B cell (primary cell): ENCODE measurements around the gene SEC24A.

Experiments
- CTCF ChIP-seq: fragments of 200-600 bp; IDR thresholded peaks from one replicate; pipeline ENCODE4 v1.8.0; 2022; ENCODE audit warnings: antibody characterized with exemption, mild to moderate bottlenecking
- EZH2 ChIP-seq: IDR thresholded peaks from 2 replicates; pipeline ENCODE4 v1.6.1; 2012; ENCODE audit warnings: borderline replicate concordance, low read depth, mild to moderate bottlenecking, moderate library complexity, low read length; ENCODE audit not compliant: insufficient read depth, poor library complexity, severe bottlenecking

- TF ChIP-seq CTCF (no peak), EZH2 (no peak)
Measured at GRCh38 chr5:134735243-134735642, 86.7 kb downstream of the SEC24A start.
